SK-N-SH treated with all-trans-retinoic acid at 6 μM for 48 hours (cell line): ENCODE data around the gene ST14.

ENCODE experiments used
- ARNTL ChIP-seq: fragments of 450-650 bp; formaldehyde crosslinking; IDR thresholded peaks from 2 replicates; pipeline ENCODE4 v1.5.0; 2020; ENCODE audit warnings: low read depth, mild to moderate bottlenecking, moderate library complexity, borderline replicate concordance
- BACH2 ChIP-seq: fragments of 250-450 bp; sonication (Bioruptor Pico); IDR thresholded peaks from 2 replicates; pipeline ENCODE4 v1.9.0; 2021; ENCODE audit warnings: mild to moderate bottlenecking, borderline replicate concordance
- CSDC2 ChIP-seq: fragments of 250-450 bp; sonication (Bioruptor Pico); IDR thresholded peaks from 2 replicates; pipeline ENCODE4 v1.5.0; 2020; ENCODE audit warnings: mild to moderate bottlenecking, moderate library complexity
- ESRRG ChIP-seq: fragments of 250-450 bp; sonication (Bioruptor Pico); IDR thresholded peaks from 2 replicates; pipeline ENCODE4 v1.6.1; 2021; ENCODE audit warnings: mild to moderate bottlenecking
- OSR1 ChIP-seq: fragments of 250-450 bp; sonication (Bioruptor Pico); IDR thresholded peaks from 2 replicates; pipeline ENCODE4 v1.8.0; 2022; ENCODE audit warnings: moderate library complexity, mild to moderate bottlenecking, inconsistent platforms
- TCF4 ChIP-seq: fragments of 250-450 bp; sonication (Bioruptor Pico); IDR thresholded peaks from 2 replicates; pipeline ENCODE4 v1.8.0; 2021; ENCODE audit warnings: mild to moderate bottlenecking, moderate library complexity, borderline replicate concordance
- ZC3H10 ChIP-seq: fragments of 250-450 bp; sonication (Bioruptor Pico); IDR thresholded peaks from 2 replicates; pipeline ENCODE4 v1.5.1; 2021; ENCODE audit warnings: mild to moderate bottlenecking, moderate library complexity
- ZFP30 ChIP-seq: fragments of 450-650 bp; formaldehyde crosslinking; IDR thresholded peaks from 2 replicates; pipeline ENCODE4 v1.5.0; 2022; ENCODE audit warnings: mild to moderate bottlenecking, moderate library complexity
- ZNF565 ChIP-seq: fragments of 450-650 bp; formaldehyde crosslinking; conservative IDR thresholded peaks from 2 replicates; pipeline ENCODE4 v1.5.0; 2020; ENCODE audit warnings: low read depth, mild to moderate bottlenecking, moderate library complexity
- ZNF70 ChIP-seq: fragments of 450-650 bp; formaldehyde crosslinking; IDR thresholded peaks from 2 replicates; pipeline ENCODE4 v1.5.0; 2020; ENCODE audit warnings: mild to moderate bottlenecking, moderate library complexity
- TF ChIP-seq, protein P1 (sequence below): fragments of 250-450 bp; sonication (Bioruptor Pico); IDR thresholded peaks from 2 replicates; pipeline ENCODE4 v1.8.0; 2021; ENCODE audit warnings: low read depth, mild to moderate bottlenecking, moderate library complexity, borderline replicate concordance
- TF ChIP-seq, protein P2 (sequence below): fragments of 250-450 bp; sonication (Bioruptor Pico); IDR thresholded peaks from 2 replicates; pipeline ENCODE4 v1.8.0; 2020; ENCODE audit warnings: mild to moderate bottlenecking, moderate library complexity, borderline replicate concordance
- TF ChIP-seq, protein P3 (sequence below): fragments of 250-450 bp; sonication (Bioruptor Pico); IDR thresholded peaks from 2 replicates; pipeline ENCODE4 v1.5.1; 2021; ENCODE audit warnings: mild to moderate bottlenecking, moderate library complexity

DNA sequence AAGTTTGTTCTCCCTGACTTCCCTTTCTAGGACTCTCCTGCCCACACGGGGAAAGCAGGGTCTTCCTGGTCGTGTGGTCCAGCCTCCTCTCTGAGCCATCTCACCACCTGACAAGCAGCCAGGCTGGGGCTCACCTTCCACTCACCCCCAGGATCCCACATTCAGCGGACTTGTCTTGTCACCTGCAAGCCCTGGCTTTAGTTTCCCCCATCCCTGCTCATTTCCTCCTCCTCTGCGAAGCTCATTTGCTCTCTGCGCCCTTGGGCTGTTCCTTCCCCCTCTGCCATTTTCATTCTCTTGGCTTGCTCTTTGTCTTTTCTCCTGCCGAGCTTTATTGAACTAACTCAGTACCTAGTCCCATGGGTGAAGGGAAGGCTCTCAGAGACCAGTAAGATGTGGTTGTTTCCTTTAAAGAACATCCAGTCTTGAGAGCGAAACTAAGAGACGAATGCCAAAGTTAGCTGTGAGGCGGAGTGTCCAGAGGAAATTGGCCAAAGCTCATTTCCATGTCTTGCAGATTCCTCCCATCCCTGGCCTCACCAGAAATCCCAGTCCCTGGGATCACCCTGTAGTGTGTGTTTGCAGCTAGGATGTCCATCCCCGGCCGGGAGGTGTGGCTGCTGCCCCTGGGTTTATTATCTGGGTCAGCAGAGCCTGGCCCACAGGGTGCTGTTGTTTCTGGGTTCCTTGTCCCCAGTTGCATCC, 2.0 kb downstream of the ST14 start:
- TF ChIP-seq ESRRG (CRISPR knock-in tag): no peak
- TF ChIP-seq, protein P1, sequence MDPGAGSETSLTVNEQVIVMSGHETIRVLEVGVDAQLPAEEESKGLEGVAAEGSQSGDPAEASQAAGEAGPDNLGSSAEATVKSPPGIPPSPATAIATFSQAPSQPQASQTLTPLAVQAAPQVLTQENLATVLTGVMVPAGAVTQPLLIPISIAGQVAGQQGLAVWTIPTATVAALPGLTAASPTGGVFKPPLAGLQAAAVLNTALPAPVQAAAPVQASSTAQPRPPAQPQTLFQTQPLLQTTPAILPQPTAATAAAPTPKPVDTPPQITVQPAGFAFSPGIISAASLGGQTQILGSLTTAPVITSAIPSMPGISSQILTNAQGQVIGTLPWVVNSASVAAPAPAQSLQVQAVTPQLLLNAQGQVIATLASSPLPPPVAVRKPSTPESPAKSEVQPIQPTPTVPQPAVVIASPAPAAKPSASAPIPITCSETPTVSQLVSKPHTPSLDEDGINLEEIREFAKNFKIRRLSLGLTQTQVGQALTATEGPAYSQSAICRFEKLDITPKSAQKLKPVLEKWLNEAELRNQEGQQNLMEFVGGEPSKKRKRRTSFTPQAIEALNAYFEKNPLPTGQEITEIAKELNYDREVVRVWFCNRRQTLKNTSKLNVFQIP (CRISPR knock-in tag): no peak
- TF ChIP-seq ZC3H10 (CRISPR knock-in tag): no peak
- TF ChIP-seq TCF4: no peak
- TF ChIP-seq ZNF70 (CRISPR knock-in tag): no peak
- TF ChIP-seq ZFP30 (CRISPR knock-in tag): no peak
- TF ChIP-seq, protein P2, sequence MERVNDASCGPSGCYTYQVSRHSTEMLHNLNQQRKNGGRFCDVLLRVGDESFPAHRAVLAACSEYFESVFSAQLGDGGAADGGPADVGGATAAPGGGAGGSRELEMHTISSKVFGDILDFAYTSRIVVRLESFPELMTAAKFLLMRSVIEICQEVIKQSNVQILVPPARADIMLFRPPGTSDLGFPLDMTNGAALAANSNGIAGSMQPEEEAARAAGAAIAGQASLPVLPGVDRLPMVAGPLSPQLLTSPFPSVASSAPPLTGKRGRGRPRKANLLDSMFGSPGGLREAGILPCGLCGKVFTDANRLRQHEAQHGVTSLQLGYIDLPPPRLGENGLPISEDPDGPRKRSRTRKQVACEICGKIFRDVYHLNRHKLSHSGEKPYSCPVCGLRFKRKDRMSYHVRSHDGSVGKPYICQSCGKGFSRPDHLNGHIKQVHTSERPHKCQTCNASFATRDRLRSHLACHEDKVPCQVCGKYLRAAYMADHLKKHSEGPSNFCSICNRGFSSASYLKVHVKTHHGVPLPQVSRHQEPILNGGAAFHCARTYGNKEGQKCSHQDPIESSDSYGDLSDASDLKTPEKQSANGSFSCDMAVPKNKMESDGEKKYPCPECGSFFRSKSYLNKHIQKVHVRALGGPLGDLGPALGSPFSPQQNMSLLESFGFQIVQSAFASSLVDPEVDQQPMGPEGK (CRISPR knock-in tag): no peak
- TF ChIP-seq CSDC2 (CRISPR knock-in tag): no peak
- no peak for TF ChIP-seq ZNF565
- TF ChIP-seq OSR1 (CRISPR knock-in tag): no peak
- no peak for TF ChIP-seq ARNTL (CRISPR knock-in tag)
- TF ChIP-seq, protein P3, sequence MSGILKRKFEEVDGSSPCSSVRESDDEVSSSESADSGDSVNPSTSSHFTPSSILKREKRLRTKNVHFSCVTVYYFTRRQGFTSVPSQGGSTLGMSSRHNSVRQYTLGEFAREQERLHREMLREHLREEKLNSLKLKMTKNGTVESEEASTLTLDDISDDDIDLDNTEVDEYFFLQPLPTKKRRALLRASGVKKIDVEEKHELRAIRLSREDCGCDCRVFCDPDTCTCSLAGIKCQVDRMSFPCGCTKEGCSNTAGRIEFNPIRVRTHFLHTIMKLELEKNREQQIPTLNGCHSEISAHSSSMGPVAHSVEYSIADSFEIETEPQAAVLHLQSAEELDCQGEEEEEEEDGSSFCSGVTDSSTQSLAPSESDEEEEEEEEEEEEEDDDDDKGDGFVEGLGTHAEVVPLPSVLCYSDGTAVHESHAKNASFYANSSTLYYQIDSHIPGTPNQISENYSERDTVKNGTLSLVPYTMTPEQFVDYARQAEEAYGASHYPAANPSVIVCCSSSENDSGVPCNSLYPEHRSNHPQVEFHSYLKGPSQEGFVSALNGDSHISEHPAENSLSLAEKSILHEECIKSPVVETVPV: no peak
- no peak for TF ChIP-seq BACH2
